OCI-LY1 (cell line): Measurements from ENCODE around the gene MBD2.
"Not testable (repeated sequence)": the region's sequence is repeated elsewhere in the genome, so short reads cannot be mapped to it uniquely, and the experiment has no call there.

Experiments
- CTCF ChIP-seq: fragments of 200-600 bp; sonication (generic), shearing (Covaris generic); IDR thresholded peaks from 2 replicates; pipeline ENCODE4 v1.5.1; 2017; ENCODE audit warnings: mild to moderate bottlenecking, antibody characterized with exemption, low read length, moderate library complexity, mixed read lengths
- EZH2 ChIP-seq: fragments of 200-600 bp; sonication (generic), shearing (Covaris generic); IDR thresholded peaks from 2 replicates; pipeline ENCODE4 v1.8.0; 2017; ENCODE audit warnings: borderline replicate concordance, mixed run types, mild to moderate bottlenecking, antibody characterized with exemption, low read length, moderate library complexity, mixed read lengths

GRCh38 chr18:54123720-54124440 lies 100.6 kb downstream of the MBD2 start:
- TF ChIP-seq EZH2, CTCF: not testable (repeated sequence)
